KMS-11 (cell line): Measurements from ENCODE around the gene CLTA.

Experiments
- H2AFZ ChIP-seq: fragments of 200-600 bp; sonication (generic); 2 replicates; pipeline ENCODE4 v1.6.1; 2016; ENCODE audit warnings: antibody characterized with exemption, mixed run types, low read depth
- H3K27ac ChIP-seq: fragments of 200-600 bp; sonication (generic); 2 replicates; pipeline ENCODE4 v1.6.1; 2016; ENCODE audit warnings: mild to moderate bottlenecking, mixed run types
- H3K27me3 ChIP-seq: fragments of 200-600 bp; sonication (generic); 2 replicates; pipeline ENCODE4 v1.6.1; 2017; ENCODE audit warnings: mild to moderate bottlenecking, low read depth, mixed run types, moderate library complexity; ENCODE audit not compliant: insufficient read depth
- H3K36me3 ChIP-seq: fragments of 200-600 bp; sonication (generic); 2 replicates; pipeline ENCODE4 v1.6.1; 2017; ENCODE audit warnings: mild to moderate bottlenecking, mixed run types; ENCODE audit not compliant: insufficient read depth
- H3K4me1 ChIP-seq: fragments of 200-600 bp; sonication (generic); 2 replicates; pipeline ENCODE4 v1.6.1; 2016; ENCODE audit warnings: mild to moderate bottlenecking, low read depth, mixed run types; ENCODE audit not compliant: poor library complexity, severe bottlenecking
- H3K4me2 ChIP-seq: fragments of 200-600 bp; sonication (generic); 2 replicates; pipeline ENCODE4 v1.7.0; 2016; ENCODE audit warnings: mild to moderate bottlenecking, mixed run types
- H3K4me3 ChIP-seq: fragments of 200-600 bp; sonication (generic); IDR thresholded peaks from 2 replicates; pipeline ENCODE4 v1.6.1; 2017; ENCODE audit warnings: low read depth, low read length, mixed read lengths; ENCODE audit not compliant: insufficient read depth
- H3K79me2 ChIP-seq: fragments of 200-600 bp; sonication (generic); 2 replicates; pipeline ENCODE4 v1.6.1; 2016; ENCODE audit warnings: low read depth, mixed run types; ENCODE audit not compliant: insufficient read depth
- H3K9ac ChIP-seq: fragments of 200-600 bp; sonication (generic); 2 replicates; pipeline ENCODE4 v1.6.1; 2016; ENCODE audit warnings: mild to moderate bottlenecking, mixed run types
- H4K20me1 ChIP-seq: fragments of 200-600 bp; sonication (generic); 2 replicates; pipeline ENCODE4 v1.6.1; 2016; ENCODE audit warnings: mild to moderate bottlenecking, mixed run types; ENCODE audit not compliant: insufficient read depth
- CTCF ChIP-seq: fragments of 200-600 bp; sonication (generic); conservative IDR thresholded peaks from 2 replicates; pipeline ENCODE4 v1.6.1; 2017; ENCODE audit warnings: low read depth, mild to moderate bottlenecking, antibody characterized with exemption, low read length, moderate library complexity, mixed read lengths

The CLTA gene

DNA sequence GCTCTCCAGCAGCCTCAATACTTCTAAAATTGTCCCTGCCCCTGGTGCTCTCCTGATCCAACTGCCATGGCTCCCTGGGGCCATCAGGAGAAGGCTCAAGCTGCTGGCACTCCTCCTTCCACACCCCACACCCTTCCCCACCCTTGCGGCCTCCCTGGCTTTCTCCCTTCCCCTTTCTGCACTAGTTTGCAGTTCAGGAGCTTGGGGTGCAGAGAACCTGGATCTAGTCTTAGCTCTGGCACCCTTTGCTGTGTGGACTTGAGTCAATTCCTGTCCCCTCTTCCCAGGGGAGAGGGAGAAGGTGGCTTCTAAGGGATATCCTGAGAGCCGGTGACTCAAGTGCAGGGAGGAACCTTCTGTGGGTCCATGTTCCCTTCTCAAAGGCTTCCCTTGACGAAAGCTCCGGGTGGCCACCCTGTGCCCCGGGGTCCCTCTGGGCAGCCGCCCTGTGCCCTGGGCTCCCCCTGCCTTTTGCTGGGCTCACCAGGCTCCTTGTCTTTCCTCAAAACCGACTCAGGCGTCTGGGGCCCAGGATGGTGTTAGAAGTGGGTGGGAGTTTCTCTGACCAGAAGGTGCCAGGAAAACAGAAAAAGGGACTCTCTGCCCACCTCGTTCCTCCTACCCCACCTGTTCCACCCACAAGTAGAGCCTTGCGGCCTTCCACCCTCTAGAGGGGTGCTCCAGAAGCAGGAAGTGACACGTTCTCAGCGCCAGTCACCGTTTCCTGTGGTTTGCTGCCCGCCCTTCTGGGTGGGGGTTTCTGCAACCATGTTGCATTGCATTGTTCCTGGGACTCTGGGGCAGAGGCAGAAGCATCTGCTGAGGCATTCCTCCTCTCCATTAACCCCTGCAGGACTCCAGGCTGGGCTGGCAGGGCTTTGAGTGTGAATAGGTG lies 39.2 kb upstream of the CLTA start:
- Histone ChIP-seq H3K27me3 (no peaks in the 10 kb centered on the region), H4K20me1 (no peaks in the 10 kb centered on the region), H3K9ac (peak overlapping the region; percentile 18; the same call in 1 of the 2 replicates), H3K4me3 (no peak overlapping the region), H3K36me3 (no peaks in the 10 kb centered on the region), H2AFZ (peak overlapping the region; percentile 52), H3K4me2 (0 out of 2 replicates have a peak overlapping the region, but pooled peaks have one; percentile 29), H3K4me1 (peaks cover 46% of the 10 kb centered on the region), H3K27ac (peak overlapping the region; percentile 41), H3K79me2 (no peaks in the 10 kb centered on the region)
- no peak for TF ChIP-seq CTCF

DNA sequence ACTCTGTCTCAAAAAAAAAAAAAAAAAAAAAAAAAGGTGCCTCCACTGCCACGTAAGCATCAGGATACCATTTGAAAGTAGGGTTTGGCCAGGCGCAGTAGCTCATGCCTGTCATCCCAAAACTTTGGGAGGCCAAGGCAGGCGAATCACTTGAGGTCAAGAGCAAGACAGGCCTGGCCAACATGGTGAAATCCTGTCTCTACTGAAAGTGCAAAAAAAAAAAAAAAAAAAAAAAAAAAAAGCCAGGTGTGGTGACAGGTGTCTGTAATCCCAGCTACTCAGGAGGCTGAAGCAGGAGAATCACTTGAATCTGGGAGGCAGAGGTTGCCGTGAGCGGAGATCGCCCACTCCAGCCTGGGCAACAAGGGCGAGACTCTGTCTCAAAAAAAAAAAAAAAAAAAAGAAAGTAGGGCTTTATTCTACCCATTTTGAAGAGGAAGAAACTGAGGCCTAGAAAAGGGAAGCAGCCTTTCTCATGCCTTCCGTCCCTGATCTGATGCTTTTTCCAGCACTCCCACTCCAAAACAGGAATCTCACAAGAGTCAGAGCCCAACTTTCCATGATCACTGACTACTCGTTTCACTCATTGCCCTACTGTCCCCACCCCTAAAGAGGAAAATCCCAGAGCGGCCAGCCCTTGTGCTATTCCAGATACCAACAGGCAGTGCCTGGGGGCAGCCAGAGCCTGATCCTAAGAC lies 37.8 kb upstream of the CLTA start:
- H3K79me2 ChIP-seq = no peaks in the 10 kb centered on the region
- H2AFZ ChIP-seq = no peak overlapping the region
- no peak overlapping the region for H3K27ac ChIP-seq
- no peaks in the 10 kb centered on the region for H3K36me3 ChIP-seq
- no peak for TF ChIP-seq CTCF
- no peaks in the 10 kb centered on the region for H3K27me3 ChIP-seq
- H3K4me3 ChIP-seq = no peak overlapping the region
- no peak overlapping the region for H3K9ac ChIP-seq
- H3K4me2 ChIP-seq = no peak overlapping the region
- H4K20me1 ChIP-seq = no peaks in the 10 kb centered on the region
- H3K4me1 ChIP-seq = peaks cover 38% of the 10 kb centered on the region

GRCh38 chr9:36153746-36154145 lies 37.0 kb upstream of the CLTA start:
- Histone ChIP-seq H4K20me1 (no peaks in the 10 kb centered on the region), H3K27ac (no peak overlapping the region), H3K4me1 (peaks cover 29% of the 10 kb centered on the region), H3K4me2 (no peak overlapping the region), H3K79me2 (no peaks in the 10 kb centered on the region), H2AFZ (no peak overlapping the region), H3K4me3 (no peak overlapping the region), H3K36me3 (no peaks in the 10 kb centered on the region), H3K27me3 (no peaks in the 10 kb centered on the region), H3K9ac (no peak overlapping the region)
- no peak for TF ChIP-seq CTCF

DNA sequence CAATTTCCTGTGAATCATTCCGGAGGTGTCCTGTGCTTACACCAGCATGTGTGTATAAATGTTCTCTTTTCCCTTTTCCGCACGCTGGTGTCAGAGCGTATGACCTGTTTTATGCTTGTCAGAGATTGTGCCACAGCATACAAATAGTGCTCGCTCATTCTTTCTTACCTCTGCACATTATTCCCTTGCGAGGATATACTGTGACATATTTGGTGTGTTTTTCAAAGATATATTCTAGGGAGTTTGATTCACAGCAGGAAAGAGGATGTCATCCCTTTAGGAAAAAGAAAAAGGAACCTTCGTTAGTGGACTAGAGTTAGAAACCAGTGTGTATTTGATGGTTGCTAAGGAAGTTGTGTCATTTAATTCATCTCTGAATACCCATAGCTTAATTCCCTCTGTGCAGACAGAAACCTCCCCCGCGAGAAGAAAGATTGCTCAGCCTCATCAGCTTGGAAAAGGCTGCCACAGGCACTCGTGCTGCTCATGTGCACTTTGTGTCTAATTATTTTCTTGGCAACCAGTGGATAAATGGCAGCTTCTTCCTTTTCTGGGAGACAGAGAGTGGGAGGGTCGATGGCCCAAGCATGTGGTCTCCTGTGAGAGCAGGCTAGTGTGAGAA lies 36.3 kb upstream of the CLTA start:
- no peak overlapping the region for H3K4me3 ChIP-seq
- no peaks in the 10 kb centered on the region for H4K20me1 ChIP-seq
- TF ChIP-seq CTCF = no peak
- H3K9ac ChIP-seq = no peak overlapping the region
- H3K4me1 ChIP-seq = peaks cover 22% of the 10 kb centered on the region
- H2AFZ ChIP-seq = no peak overlapping the region
- no peak overlapping the region for H3K4me2 ChIP-seq
- no peaks in the 10 kb centered on the region for H3K27me3 ChIP-seq
- no peak overlapping the region for H3K27ac ChIP-seq
- no peaks in the 10 kb centered on the region for H3K79me2 ChIP-seq
- H3K36me3 ChIP-seq = no peaks in the 10 kb centered on the region
